ENCODE measurements around the gene EFCAB6.

Gene EFCAB6

GRCh38 chr22:43825651-43826050, 13.5 kb upstream of the EFCAB6 start:
- H3K36me3 ChIP-seq (ENCODE audit: low read depth), result no peaks in the 10 kb centered on the region
- no peaks in the 10 kb centered on the region for H3K9me3 ChIP-seq (ENCODE audit: severe bottlenecking)
- no peak overlapping the region for H3K4me3 ChIP-seq (ENCODE audit: severe bottlenecking)
- H3K4me1 ChIP-seq (ENCODE audit: insufficient read depth, poor library complexity, severe bottlenecking), result peaks cover 5% of the 10 kb centered on the region
- ATAC-seq (ENCODE audit: low read depth) (no peak), DNase-seq (ENCODE audit: low spot score) (no peak)
- H3K27ac ChIP-seq (ENCODE audit: poor library complexity, severe bottlenecking), result no peak overlapping the region
- no peaks in the 10 kb centered on the region for H3K27me3 ChIP-seq (ENCODE audit: insufficient read depth, poor library complexity, severe bottlenecking)
- TF ChIP-seq CTCF (IDR thresholded peaks at IDR 0.05; ENCODE audit: poor library complexity, severe bottlenecking), result no peak

- ATAC-seq (ENCODE audit: low read depth), result no peak
- no peaks in the 10 kb centered on the region for H3K36me3 ChIP-seq (ENCODE audit: low read depth)
- no peak for TF ChIP-seq CTCF (IDR thresholded peaks at IDR 0.05; ENCODE audit: poor library complexity, severe bottlenecking)
Observed at GRCh38 chr22:43824724-43825420, 12.8 kb upstream of the EFCAB6 start.

GRCh38 chr22:43823911-43824665, 12.0 kb upstream of the EFCAB6 start:
- ATAC-seq (ENCODE audit: low read depth) (no peak), DNase-seq (ENCODE audit: low spot score) (no peak)
- H3K9me3 ChIP-seq (ENCODE audit: severe bottlenecking), result no peaks in the 10 kb centered on the region
- no peaks in the 10 kb centered on the region for H3K36me3 ChIP-seq (ENCODE audit: low read depth)
- TF ChIP-seq CTCF (IDR thresholded peaks at IDR 0.05; ENCODE audit: poor library complexity, severe bottlenecking), result no peak
- no peak overlapping the region for H3K27ac ChIP-seq (ENCODE audit: poor library complexity, severe bottlenecking)
- peaks cover 5% of the 10 kb centered on the region for H3K4me1 ChIP-seq (ENCODE audit: insufficient read depth, poor library complexity, severe bottlenecking)
- H3K4me3 ChIP-seq (ENCODE audit: severe bottlenecking), result no peak overlapping the region
- no peaks in the 10 kb centered on the region for H3K27me3 ChIP-seq (ENCODE audit: insufficient read depth, poor library complexity, severe bottlenecking)

More at GRCh38 chr22:43824724-43825420, 12.8 kb upstream of the EFCAB6 start:
- H3K4me3 ChIP-seq (ENCODE audit: severe bottlenecking), result no peak overlapping the region
- H3K27ac ChIP-seq (ENCODE audit: poor library complexity, severe bottlenecking), result no peak overlapping the region
- H3K4me1 ChIP-seq (ENCODE audit: insufficient read depth, poor library complexity, severe bottlenecking), result peaks cover 5% of the 10 kb centered on the region
- DNase-seq (ENCODE audit: low spot score), result no peak
- no peaks in the 10 kb centered on the region for H3K9me3 ChIP-seq (ENCODE audit: severe bottlenecking)
- H3K27me3 ChIP-seq (ENCODE audit: insufficient read depth, poor library complexity, severe bottlenecking), result no peaks in the 10 kb centered on the region

- H3K36me3 ChIP-seq (ENCODE audit: low read depth), result no peaks in the 10 kb centered on the region
- no peak overlapping the region for H3K27ac ChIP-seq (ENCODE audit: poor library complexity, severe bottlenecking)
- H3K27me3 ChIP-seq (ENCODE audit: insufficient read depth, poor library complexity, severe bottlenecking), result no peaks in the 10 kb centered on the region
- no peak overlapping the region for H3K4me3 ChIP-seq (ENCODE audit: severe bottlenecking)
- no peak for TF ChIP-seq CTCF (IDR thresholded peaks at IDR 0.05; ENCODE audit: poor library complexity, severe bottlenecking)
- ATAC-seq (ENCODE audit: low read depth) (peak; percentile 26; the same call in 1 of the 3 replicates), DNase-seq (ENCODE audit: low spot score) (no peak)
- peaks cover 5% of the 10 kb centered on the region for H3K4me1 ChIP-seq (ENCODE audit: insufficient read depth, poor library complexity, severe bottlenecking)
- H3K9me3 ChIP-seq (ENCODE audit: severe bottlenecking), result no peaks in the 10 kb centered on the region
Observed at GRCh38 chr22:43823353-43823908, 11.3 kb upstream of the EFCAB6 start.
